Stimulated activated CD8-positive, alpha-beta memory T cell treated with anti-CD3 and anti-CD28 coated beads, Interleukin-15, amount 100 ng/mL, for 48 hours (primary cell): ENCODE results near the gene ADAMTS6.
"Not testable (repeated sequence)": the region's sequence is repeated elsewhere in the genome, so short reads cannot be mapped to it uniquely, and the experiment has no call there.

Experiments
- DNase-seq, 2 donors: peaks; one replicate each; pipeline ENCODE4 v3.0.0-alpha.2; 2020; ENCODE audit warnings: low read depth in 2 of 2

ADAMTS6 gene

GRCh38 chr5:65364907-65365306 is 116.8 kb downstream of the ADAMTS6 start:
- no peak for DNase-seq

DNA sequence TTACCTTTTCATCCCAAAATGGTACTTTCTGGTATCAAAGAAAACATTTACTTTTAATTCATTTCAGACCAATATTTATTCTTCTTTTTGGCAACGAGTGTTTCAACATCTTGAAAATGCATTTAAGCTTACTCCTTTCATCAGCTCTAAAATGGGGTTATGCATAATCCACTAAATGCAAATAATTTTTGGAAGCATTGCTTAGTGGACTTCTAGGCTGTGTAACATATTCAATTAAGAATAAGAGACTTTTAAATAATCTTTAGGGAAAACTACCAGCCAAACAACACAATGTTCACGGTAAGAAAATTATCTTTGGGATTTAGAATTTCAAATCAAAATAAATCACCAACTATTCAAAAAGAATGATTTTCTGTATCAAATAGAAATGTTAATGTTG is 118.2 kb downstream of the ADAMTS6 start:
- no peak for DNase-seq

DNA sequence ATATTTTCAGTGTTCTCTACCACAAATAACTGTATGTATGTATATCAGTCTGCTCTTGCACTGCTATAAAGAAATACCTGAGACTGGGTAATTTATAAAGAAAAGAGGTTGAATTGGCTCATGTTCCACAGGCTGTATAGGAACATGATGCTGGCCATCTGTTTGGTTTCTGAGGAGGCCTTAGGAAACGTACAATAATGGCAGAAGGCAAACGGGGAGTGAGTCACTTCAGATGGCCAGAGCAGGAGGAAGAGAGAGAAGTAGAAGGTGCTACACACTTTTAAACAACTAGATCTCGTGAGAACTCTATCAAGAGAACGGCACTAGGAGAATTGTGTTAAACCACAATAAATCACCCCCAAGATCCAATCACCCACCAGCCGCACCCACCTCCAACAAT is 121.7 kb downstream of the ADAMTS6 start:
- DNase-seq = no peak

DNA sequence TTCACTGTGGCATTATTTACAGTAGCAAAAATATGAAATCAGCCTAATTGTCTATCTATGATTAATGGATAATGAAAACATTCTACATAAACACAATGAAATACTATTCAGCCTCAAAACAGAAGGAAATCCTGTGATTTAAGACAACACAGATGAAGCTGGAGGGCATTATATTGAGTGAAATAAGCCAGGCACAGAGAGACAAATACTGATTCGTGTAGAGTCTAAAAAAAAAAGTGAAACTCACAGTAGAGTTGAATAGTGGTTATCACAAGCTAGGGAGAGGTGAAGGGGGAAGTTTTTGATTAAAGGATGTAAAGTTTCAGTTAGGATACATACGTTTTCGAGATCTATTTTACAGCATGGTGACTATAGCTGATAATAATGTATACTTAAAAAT is 122.2 kb downstream of the ADAMTS6 start:
- DNase-seq = no peak

GRCh38 chr5:65356274-65356673 is 125.4 kb downstream of the ADAMTS6 start:
- no peak for DNase-seq

- no peak for DNase-seq
Observed at GRCh38 chr5:65355301-65355700, 126.4 kb downstream of the ADAMTS6 start.

- DNase-seq = no peak
Observed at GRCh38 chr5:65341835-65342234, 139.9 kb downstream of the ADAMTS6 start.

DNA sequence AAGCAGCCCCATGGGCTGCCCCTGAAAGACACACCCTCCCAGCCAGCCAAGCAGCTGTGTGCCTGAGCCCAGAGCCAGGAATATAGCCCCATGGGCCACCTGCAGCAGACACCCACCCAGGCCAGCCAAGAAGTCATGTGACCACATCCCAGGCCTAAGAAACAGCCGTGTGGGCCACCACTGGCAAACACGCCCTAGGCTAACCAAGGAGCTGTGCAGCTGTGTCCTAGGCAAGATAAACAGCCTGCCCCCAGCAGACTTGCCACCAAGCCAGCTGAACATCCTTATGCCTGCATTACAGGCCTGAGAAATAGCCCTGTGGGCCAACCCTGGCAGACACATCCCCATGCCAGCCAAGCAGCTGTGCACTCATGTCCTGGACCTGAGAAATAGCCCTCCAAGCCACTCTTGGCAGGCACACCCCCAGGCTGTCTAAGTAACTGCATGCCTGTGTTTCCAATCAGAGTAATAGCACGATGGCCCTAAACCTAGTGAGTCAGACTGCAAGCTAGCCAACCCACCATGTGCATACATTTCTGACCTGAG is 143.0 kb downstream of the ADAMTS6 start:
- DNase-seq = no peak

DNA sequence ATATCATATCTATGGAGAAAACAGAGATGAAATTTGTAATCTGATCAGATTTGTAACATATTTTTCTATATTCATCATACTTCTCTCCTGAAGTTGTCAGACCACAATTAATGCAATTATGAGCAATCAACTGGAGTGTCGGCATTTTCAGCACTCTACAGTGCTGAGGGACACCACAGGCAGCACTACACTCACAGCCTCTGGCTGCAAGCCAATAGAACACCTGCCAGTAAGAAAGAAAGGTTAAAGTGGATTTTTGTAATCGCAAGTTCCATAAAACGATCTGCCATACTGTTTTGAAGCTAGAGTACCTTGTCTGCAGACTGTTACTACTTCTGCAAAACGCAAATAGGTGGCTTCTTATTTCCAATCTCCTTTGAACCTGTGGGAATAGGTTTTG is 147.6 kb downstream of the ADAMTS6 start:
- DNase-seq = no peak

DNA sequence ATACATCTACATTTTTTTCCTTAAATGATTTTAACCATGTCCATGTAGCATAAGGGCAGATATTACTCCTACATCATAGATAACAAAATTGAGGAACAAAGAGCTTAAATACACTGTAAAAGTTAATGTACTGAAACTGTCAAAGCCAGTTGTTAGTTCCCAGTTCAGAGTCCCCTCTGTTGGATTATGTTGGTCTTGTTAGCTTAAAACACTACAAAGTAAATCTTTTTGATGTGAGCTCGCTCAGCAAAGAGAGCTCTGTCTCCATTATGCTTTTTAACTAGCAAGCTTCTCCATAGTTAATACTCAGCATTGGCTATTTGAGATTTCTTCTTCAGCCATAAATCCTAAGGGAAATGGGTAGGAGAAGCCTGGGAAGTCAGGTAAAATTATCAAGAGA is 149.1 kb downstream of the ADAMTS6 start:
- no peak for DNase-seq

DNA sequence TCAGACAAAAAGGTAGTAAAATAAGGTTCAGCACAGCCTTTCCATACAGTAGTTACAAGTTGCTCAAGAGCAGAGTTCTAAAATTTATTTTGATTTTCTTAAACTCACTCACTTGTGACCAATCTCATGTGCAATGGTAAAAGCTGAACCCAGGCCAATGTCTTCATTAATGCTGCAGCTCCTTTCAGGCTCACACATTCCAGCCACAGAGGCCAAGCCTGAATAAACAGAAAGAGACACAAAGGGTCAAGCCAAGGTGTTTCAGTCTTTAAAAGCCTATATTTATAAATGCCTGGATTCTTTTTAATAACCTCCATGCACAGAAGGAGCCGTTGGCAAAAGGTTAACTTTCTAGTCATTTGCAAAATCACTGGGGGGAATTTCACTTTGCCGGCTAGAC is 152.5 kb downstream of the ADAMTS6 start:
- DNase-seq = no peak

- no peak for DNase-seq
Observed at GRCh38 chr5:65327582-65327981, 154.1 kb downstream of the ADAMTS6 start.

GRCh38 chr5:65326922-65327321 is 154.8 kb downstream of the ADAMTS6 start:
- DNase-seq = no peak

- no peak for DNase-seq
Observed at GRCh38 chr5:65324226-65324625, 157.5 kb downstream of the ADAMTS6 start.

DNA sequence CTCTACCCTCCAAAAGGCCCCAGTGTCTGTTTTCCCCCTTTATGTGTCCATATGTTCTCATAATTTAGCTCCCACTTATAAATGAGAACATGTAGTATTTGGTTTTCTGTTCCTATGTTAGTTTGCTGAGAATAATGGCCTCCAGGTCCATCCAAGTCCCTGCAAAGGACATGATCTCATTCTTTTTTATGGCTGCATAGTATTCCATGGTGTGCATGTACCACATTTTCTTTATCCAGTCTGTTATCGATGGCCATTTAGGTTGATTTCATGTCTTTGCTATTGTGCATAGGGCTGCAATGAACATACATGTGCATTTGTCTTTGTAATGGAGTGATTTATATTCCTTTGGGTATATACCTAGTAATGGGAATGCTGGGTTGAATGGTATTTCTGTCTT is 161.0 kb downstream of the ADAMTS6 start:
- DNase-seq = not testable (repeated sequence)

DNA sequence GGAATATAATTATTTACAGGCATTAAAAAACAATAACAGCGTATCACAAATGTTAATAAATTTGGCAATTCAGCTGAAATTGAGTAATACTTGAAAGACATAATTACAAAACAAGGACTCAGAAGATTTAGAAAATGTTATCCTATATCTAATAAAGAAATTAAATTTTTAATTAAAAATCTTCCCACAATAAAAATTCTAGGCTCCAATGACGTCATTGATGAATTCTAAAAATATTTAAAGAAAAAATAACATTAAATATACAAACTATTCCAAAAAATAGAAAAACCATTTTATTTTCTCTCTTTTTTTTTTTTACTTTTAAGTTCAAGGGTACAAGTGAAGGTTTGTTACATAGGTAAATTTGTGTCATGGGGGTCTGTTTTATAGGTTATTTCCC is 161.5 kb downstream of the ADAMTS6 start:
- no peak for DNase-seq

DNA sequence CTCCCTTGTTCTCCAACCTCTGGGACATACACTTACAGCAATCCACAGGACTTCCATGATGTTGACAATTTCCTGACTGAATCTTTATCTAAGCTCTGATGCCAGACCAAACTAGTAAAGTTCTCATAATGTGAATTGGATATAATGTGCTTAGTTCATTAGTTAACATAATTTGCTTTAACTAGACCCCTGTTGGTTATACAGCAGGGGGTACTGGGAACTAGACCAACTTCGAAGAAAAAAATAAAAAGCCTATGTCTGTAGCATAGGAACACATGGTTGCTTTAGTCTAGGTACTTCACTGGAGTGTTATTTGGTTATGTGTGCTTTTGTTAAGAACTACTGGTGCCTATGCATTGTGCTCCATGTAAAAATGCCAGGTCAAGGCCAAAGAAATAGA is 173.8 kb downstream of the ADAMTS6 start:
- DNase-seq = no peak

- DNase-seq = no peak
Observed at GRCh38 chr5:65307088-65307487, 174.6 kb downstream of the ADAMTS6 start.

DNA sequence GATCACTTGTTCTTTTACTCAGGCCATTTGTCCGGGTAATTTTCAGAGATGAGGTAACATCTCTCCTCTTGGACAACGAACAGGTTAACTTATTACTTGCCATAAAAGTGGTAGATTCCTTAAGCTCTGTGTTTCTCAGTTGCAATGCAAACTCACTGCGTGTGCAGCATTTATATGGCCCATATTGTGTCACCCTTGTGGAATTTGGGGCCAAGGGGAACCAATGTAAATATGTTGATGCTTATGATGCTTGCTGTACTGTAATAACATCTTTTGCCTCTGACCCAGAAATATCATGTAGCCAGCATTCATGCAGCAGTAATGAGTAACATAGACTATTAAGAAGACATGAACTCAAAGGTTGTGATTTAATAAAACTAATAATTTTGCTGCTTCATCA is 175.8 kb downstream of the ADAMTS6 start:
- DNase-seq = no peak

DNA sequence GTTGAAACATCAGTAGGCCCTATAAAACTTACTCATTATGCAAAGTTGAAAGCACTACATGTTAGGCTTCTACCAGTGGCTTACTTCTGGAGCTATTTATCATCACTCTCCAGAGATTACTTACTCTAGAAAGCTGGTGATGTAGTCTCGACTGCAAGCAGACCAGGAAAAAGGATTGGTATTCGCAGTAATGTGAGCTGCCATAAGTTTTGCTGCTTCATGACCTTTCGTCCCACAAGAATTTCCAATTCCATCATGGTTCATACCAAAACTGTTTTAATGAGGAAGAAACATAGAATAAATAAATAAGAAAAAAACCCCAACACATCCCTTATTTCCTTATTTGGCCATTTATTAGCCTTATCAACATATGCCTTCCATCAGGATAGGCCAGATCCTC is 181.9 kb downstream of the ADAMTS6 start:
- DNase-seq = no peak

DNA sequence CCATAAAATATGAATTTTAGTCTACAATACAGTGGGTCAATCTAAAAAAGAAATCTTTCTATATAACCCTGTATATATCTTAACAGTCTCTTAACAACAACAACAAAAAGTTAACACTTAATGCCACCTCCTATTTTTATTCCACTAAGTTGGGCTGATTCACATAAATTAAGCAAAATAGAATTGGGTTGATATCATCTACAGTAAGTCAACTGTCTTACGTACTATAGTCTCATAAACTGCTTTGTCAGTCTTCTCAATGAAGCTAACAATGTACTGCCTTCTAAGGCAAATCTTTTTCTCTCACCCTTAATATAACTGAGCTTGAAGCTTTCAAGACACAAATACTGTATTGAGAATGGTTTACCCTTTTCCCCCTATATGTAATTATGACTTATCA is 185.7 kb downstream of the ADAMTS6 start:
- DNase-seq = no peak

GRCh38 chr5:65292196-65292595 is 189.5 kb downstream of the ADAMTS6 start:
- no peak for DNase-seq

GRCh38 chr5:65290677-65291076 is 191.0 kb downstream of the ADAMTS6 start:
- no peak for DNase-seq

GRCh38 chr5:65288657-65289056 is 193.1 kb downstream of the ADAMTS6 start:
- DNase-seq = no peak

GRCh38 chr5:65279603-65280002 is 202.1 kb downstream of the ADAMTS6 start:
- no peak for DNase-seq
